ENCODE data around the gene PNMA3.

- no peak for TF ChIP-seq CTCF (IDR thresholded peaks at IDR 0.05)
- no peak for TF ChIP-seq POLR2A (IDR thresholded peaks at IDR 0.05)
- no peak for TF ChIP-seq EP300 (IDR thresholded peaks at IDR 0.05)
These were observed 7.2 kb upstream of the PNMA3 start for GRCh38 chrX:153049093-153049492.

All from ovary (tissue), 3 donors.